GM12892 (cell line): ENCODE measurements around the gene CCDC174.

ENCODE experiments used
- POLR2A ChIP-seq: IDR thresholded peaks from 2 replicates; pipeline ENCODE4 v1.6.1; 2011; ENCODE audit warnings: low read depth, low read length, control low read depth
- POLR2AphosphoS5 ChIP-seq: IDR thresholded peaks from 2 replicates; pipeline ENCODE4 v1.6.1; 2011; ENCODE audit warnings: low read depth, low read length, control low read depth
- TAF1 ChIP-seq: IDR thresholded peaks from 2 replicates; pipeline ENCODE4 v1.6.1; 2011; ENCODE audit warnings: low read depth, mild to moderate bottlenecking, control low read depth, low read length, borderline replicate concordance

DNA sequence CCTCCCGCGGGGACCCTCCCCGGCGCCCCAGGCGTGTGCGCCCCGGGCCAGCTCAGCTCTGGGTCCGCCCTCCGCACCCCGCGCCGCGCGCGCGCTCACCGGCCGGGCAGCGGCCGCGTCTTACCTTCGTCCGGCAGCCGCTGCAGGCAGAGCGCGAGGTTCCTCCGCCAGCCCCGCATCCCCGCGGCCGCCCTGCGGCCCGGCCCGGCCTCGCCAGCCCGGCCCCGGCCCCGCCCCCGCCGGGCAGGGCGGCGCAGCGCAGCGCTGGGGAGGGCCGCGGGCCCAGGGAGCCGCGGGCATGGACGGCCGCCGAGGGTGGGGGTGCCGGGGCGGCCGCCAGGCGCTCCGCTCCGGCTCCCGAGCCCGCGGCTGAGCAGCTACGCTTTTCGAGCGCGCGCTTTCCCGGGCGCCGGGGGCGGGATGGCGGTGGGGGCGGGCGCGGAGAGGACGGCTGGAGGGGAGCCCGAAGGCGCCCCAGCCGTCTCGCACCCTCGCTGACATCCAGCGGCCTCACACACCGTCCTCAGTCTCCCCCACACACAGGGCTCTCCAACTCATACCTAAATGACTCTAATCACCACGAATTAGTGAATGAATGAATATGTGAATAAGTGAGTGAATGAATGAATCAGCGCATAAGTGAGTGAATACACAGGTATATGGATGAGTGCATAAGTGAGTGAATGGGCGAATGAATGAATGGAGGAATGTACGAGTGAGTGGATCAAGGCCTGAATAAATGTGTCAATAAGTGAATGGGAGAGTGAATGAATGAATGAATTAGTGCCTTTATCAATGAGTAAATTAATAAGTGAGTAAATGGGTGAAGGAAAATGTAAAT is 48.5 kb upstream of the CCDC174 start:
- TF ChIP-seq POLR2AphosphoS5 (no peak), POLR2A (no peak), TAF1 (no peak)
